Measurements from ENCODE around the gene MAP4K5.
"Not testable (repeated sequence)": the region's sequence is repeated elsewhere in the genome, so short reads cannot be mapped to it uniquely, and the experiment has no call there.

The MAP4K5 gene

DNA sequence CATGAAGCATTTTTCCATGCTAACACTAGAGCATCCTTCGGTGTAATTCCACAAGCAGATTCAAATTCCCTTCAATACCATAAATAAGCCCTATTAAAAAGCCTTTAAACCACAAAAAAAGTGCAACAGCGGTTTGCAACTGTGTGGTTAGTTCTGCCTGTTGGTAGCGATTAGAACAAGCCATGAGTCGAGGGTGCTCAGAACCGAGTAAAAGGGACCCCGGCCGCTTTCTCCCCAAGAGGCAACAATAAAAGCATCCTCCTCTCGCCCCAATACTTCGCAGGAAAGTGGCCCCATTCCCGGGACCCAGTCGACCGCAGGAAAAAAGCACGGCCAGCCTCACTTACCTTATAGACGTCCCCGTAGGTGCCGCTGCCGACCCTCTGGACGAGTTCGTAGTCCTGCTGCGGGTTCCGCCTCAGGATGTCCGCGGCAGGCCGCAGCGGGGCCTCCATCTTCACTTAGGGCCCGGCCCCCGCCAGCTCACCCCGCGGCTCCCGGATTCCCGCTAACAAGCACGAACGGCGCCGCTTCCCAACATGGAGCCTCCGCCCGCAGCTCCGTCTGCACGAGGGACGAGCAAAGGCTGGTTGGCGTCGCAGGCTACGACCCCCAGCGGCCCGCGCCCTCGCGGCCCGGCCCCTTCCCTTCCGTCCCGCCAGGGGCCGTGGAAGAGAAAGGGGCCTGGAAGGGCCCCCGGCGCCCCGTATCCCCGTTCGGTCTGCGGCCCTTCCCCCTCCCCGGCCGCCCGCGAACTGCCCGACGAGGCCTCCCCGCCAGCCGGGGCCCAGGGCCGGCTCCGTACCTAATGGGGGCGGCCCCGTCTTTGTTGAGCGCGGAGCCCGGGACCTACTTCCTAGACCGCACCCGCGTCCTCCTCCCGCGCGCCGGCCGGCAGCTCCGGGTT, 521 bp downstream of the MAP4K5 start:
- no peak for DNase-seq (ENCODE audit: low read depth)

GRCh38 chr14:50530794-50531365, 1.5 kb downstream of the MAP4K5 start:
- DNase-seq (ENCODE audit: low read depth) = no peak

DNA sequence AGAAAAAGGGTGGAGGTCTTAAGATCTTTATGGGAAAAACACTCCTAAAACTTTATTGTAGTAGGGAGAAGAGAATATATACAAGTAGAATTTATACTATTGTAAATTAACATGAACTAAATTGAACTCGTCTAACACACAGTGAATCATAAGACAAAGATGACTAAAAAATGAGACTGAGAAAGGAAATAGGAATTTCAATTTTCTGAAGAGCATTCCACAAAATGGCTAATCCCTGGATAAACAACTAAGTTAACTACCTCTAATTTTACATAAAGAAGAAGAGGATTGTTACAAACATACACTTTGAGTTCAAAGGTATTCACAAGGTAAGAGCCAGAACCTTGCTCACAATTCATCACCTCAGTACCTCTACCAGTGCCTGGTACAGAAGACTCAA, 2.0 kb downstream of the MAP4K5 start:
- DNase-seq (ENCODE audit: low read depth) = peak; percentile 43

DNA sequence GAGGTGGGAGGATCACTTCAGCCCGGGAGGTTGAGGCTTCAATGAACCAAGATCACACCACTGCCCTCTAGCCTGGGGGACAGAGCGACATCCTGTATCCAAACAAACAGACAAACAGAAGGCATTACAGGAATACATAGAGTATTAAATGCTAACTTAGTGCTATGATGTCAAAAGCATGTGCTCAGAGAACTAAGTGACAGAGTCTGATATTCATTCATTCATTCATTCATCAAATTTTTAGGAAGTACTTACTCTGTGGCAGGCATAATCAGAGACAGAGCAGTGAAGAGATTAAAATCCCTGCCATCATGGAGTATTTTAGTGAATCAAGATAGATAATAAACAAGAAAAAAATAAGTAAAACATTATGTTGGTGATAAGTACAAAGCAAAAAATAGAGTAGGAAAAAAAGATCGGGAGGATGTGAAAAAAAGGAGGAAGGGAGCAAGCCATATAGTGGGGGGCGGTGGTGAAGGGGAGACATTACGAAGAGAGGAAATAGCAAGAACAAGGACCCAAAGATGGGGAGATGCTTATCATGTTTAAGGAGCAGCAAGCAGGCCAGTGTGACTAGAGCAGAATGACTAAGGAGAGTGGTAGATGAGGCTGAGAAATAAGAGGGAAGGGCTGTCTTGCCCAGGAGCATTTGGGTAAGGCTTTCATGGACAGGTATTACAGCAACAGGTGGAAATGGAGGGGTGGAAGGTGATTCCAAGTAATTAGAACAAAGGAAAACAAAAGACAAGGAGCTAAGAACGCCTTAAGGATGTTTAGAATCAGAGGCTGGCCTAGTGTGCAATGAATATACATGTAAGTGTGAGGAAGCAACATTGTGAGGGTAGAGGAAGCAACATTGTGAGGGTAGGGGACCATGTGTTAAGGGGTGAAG, 2.8 kb downstream of the MAP4K5 start:
- no peak for DNase-seq (ENCODE audit: low read depth)

GRCh38 chr14:50528000-50528399, 4.4 kb downstream of the MAP4K5 start:
- DNase-seq (ENCODE audit: low read depth) = no peak

GRCh38 chr14:50524731-50525515, 7.4 kb downstream of the MAP4K5 start:
- DNase-seq (ENCODE audit: low read depth) = no peak

GRCh38 chr14:50524060-50524459, 8.3 kb downstream of the MAP4K5 start:
- DNase-seq (ENCODE audit: low read depth) = no peak

DNA sequence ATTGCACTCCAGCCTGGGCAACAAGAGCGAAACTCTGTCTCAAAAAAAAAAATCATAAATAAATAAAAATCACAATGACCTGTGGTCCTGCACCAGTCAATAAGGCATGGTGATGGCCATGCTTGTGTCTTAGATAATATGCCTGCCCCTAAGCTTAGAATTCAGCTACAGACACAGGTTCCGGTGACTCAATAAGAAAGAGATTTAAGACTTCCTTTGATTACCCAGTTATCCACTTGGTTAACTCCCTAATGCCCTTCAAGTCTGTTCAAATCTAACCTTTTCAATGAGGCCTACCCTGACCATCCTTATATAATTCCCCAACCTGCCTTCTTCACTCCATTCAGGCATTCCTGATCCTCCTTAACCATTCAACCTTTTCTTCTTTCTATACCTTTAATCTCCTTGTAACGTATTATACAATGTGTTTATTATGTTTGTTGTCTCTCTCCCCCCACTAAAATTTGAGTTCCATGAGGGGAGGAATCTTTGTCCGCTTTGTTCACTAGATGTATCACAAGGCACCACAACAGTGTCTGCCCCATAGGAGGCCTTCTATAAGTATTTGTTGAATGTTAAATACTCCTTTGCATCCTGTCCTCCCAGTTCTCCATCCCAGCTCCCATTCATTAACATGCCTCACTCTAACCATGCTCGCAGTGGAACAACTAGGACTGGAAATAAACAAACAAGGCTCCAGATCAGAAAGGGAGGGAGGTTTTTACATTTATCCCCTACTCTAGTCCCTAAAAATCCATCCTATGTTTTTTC, 8.9 kb downstream of the MAP4K5 start:
- DNase-seq (ENCODE audit: low read depth) = no peak

- DNase-seq (ENCODE audit: low read depth) = no peak
These were observed 10.4 kb downstream of the MAP4K5 start for GRCh38 chr14:50521912-50522341.

- peak; percentile 82 for DNase-seq (ENCODE audit: low read depth)
These were observed 11.2 kb downstream of the MAP4K5 start for GRCh38 chr14:50520947-50521815.

- no peak for DNase-seq (ENCODE audit: low read depth)
These were observed 16.3 kb downstream of the MAP4K5 start for GRCh38 chr14:50516091-50516490.

DNA sequence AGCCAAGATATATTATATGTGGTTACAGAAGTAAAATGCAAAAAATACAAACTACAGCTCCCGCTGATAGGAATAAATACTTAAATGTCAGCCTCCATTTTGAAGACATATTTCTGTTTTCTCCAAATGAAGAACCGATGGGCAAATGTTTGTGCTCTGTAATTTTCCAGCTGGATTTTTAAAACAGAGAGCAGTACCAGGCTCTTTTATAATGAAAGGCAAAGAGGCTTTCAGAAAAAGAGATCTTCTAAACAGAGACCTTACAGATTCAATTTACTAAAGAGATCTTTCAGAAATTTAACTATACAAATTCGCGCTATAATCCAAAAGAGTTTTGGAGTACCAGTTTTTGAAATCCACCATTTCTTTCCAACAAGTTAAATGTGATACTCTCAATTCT, 19.9 kb downstream of the MAP4K5 start:
- DNase-seq (ENCODE audit: low read depth) = no peak

GRCh38 chr14:50510157-50510556, 22.2 kb downstream of the MAP4K5 start:
- DNase-seq (ENCODE audit: low read depth) = no peak

GRCh38 chr14:50507078-50507477, 25.3 kb downstream of the MAP4K5 start:
- not testable (repeated sequence) for DNase-seq (ENCODE audit: low read depth)

DNA sequence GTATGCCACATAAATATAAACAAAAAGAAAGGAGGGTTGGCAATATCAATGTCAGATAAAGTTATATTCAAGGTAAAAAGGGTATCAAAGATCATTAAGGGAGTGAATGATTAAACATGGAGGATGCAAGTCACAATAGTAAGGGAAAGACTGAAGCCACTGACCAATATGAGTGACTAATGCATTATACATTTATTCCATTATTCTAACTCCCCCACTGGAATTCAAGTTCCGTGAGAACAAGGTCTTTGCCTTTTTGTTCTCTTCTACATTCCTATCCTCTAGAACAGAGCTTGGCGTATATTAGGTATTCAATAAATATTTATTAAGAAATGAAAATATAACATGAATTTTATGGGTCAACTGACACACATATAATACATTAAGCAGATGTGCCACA, 30.7 kb downstream of the MAP4K5 start:
- DNase-seq (ENCODE audit: low read depth) = peak; percentile 24

DNA sequence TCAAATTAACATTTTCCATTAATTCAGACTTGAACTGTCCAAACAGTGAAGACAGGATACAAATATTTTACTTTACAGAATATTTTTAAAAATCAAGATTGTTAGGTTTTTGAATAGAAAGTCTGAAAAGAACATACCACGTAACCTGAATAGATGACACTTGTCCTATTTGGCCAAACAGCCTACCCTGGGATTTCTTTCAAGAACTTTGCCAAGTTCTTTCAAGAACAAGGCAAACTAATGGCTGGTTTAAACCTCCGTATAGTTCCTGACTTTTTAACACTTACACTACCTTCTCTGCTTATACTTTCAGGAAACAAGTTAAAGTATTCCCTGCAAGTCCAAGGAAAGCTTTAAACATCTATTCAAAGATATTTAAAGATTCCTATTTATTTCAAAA, 35.0 kb downstream of the MAP4K5 start:
- DNase-seq (ENCODE audit: low read depth) = no peak

DNA sequence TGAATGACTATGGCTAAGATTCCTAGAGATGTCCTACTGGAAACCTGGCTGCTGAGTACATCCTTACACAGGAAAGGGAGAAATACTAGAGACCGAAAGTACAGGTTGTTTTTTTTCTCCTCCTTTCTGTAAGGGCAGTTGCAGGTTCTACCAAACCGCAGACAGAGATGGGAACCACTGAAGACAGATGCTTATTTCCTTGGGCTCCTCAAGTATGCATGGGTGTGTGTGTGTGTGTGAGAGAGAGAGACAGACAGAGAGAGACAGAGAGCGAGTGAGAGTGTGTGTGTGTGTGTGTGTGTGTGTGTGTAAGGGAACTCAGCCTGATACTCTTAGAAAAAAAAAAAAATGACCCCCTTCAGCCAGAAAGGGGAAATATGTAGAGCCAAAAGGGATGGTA, 42.5 kb downstream of the MAP4K5 start:
- DNase-seq (ENCODE audit: low read depth) = no peak

DNA sequence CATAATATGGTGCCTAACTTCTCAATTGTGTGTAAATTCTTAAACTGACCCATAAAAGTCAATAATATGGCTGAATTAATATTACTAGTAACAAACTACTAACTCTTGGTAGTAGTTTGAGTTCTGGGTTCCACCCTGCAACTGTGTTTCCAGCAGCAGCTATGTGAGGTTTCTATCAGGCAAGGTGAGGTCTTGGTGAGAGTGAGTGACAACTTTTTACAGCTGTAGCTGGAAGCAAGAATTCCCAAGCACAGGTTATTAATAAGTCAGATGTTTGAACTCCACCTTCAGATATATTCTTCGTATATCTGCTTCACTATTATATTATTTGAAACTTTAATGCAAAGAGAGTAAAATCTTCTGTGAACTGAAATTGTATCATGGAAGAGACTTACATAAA, 43.8 kb downstream of the MAP4K5 start:
- DNase-seq (ENCODE audit: low read depth) = no peak

GRCh38 chr14:50479041-50479440, 53.3 kb downstream of the MAP4K5 start:
- DNase-seq (ENCODE audit: low read depth) = no peak

- DNase-seq (ENCODE audit: low read depth) = no peak
These were observed 54.6 kb downstream of the MAP4K5 start for GRCh38 chr14:50477760-50478159.

Data from HS-5 (cell line).